H1 (cell line): ENCODE results near the gene OAT. TPM values are rescaled to one million over a fixed set of nuclear protein-coding genes. Genes with fewer than 3 reads are reported as not detected.

ENCODE experiments used
- CTCF ChIA-PET: fragments of 300-600 bp; sonication (Branson Sonifier 250); formaldehyde crosslinking; loops from one replicate; lab custom pipeline; 2021; ENCODE audit not compliant: partially characterized antibody; lab: Charles Lee
- POLR2A ChIA-PET: fragments of 300-600 bp; sonication (Branson Sonifier 250); formaldehyde crosslinking; loops from one replicate; lab custom pipeline; 2021; ENCODE audit warnings: inconsistent platforms; ENCODE audit not compliant: partially characterized antibody; lab: Charles Lee
- DNase-seq, 2 experiments: peaks; one replicate each; pipeline versions ENCODE4 v3.0.0 to v3.0.0-alpha.2; 2010 to 2022; ENCODE audit warnings: low spot score in 2 of 2, low read depth in 1 of 2, mixed read lengths in 1 of 2
- FAIRE-seq: peaks from 2 replicates; lab custom pipeline; 2011; peaks lifted over from hg19 to GRCh38; lab: Jason Lieb, UNC
- H2AFZ ChIP-seq: 2 replicates; pipeline ENCODE4 v1.8.1; 2012; ENCODE audit warnings: low read length, inconsistent platforms
- H2AK5ac ChIP-seq: 2 replicates; pipeline ENCODE4 v1.6.1; 2013; ENCODE audit warnings: low read depth, low read length
- H2BK120ac ChIP-seq: replicated peaks from 2 replicates; pipeline ENCODE3; 2013; ENCODE audit warnings: low read depth, low read length, inconsistent platforms
- H2BK12ac ChIP-seq: 2 replicates; pipeline ENCODE4 v1.6.1; 2013; ENCODE audit warnings: low read depth, low read length
- H2BK15ac ChIP-seq: 2 replicates; pipeline ENCODE4 v1.6.1; 2013; ENCODE audit warnings: low read length
- H2BK20ac ChIP-seq: 2 replicates; pipeline ENCODE4 v1.6.1; 2013; ENCODE audit warnings: low read length
- H2BK5ac ChIP-seq: 2 replicates; pipeline ENCODE4 v1.6.1; 2013; ENCODE audit warnings: low read depth, low read length
- H3K14ac ChIP-seq: 2 replicates; pipeline ENCODE4 v1.6.1; 2013; ENCODE audit warnings: inconsistent platforms; ENCODE audit not compliant: insufficient read length
- H3K18ac ChIP-seq: 2 replicates; pipeline ENCODE4 v1.6.1; 2013; ENCODE audit warnings: low read length; ENCODE audit errors: extremely low read depth
- H3K23ac ChIP-seq: 2 replicates; pipeline ENCODE4 v1.6.1; 2013; ENCODE audit warnings: inconsistent platforms; ENCODE audit not compliant: insufficient read length
- H3K23me2 ChIP-seq: 2 replicates; pipeline ENCODE4 v1.6.1; 2013; ENCODE audit warnings: low read depth, low read length
- H3K27ac ChIP-seq: 2 replicates; pipeline ENCODE4 v1.6.1; 2011; ENCODE audit warnings: low read depth, low read length, inconsistent platforms
- H3K27me3 ChIP-seq, 4 experiments: replicated peaks in 1 of 4; 1 replicate in 1 of 4; 2 replicates in 3 of 4; pipeline versions ENCODE4 v1.6.1 to v1.8.1; 2011 to 2013; ENCODE audit warnings: low read length in 3 of 4, mild to moderate bottlenecking in 3 of 4, inconsistent platforms in 2 of 4, mixed read lengths in 2 of 4, moderate library complexity in 1 of 4; ENCODE audit not compliant: control insufficient read depth in 3 of 4, insufficient read depth in 3 of 4; ENCODE audit errors: extremely low read depth in 1 of 4
- H3K36me3 ChIP-seq, 4 experiments: 2 replicates each; pipeline versions ENCODE4 v1.6.1 to v1.8.1; 2011 to 2013; ENCODE audit warnings: mild to moderate bottlenecking in 4 of 4, low read length in 3 of 4, moderate library complexity in 2 of 4, control low read depth in 1 of 4, inconsistent platforms in 1 of 4; ENCODE audit not compliant: insufficient read depth in 4 of 4, control insufficient read depth in 2 of 4
- H3K4ac ChIP-seq: replicated peaks from 2 replicates; pipeline ENCODE3; 2013; ENCODE audit warnings: low read length, low read depth, mixed read lengths, inconsistent platforms; ENCODE audit not compliant: insufficient read length
- H3K4me1 ChIP-seq, 4 experiments: replicated peaks in 1 of 4; 1 replicate in 1 of 4; 2 replicates in 3 of 4; pipeline versions ENCODE4 v1.6.1 to v1.8.1; 2011 to 2013; ENCODE audit warnings: low read length in 3 of 4, inconsistent platforms in 2 of 4, mixed read lengths in 1 of 4; ENCODE audit not compliant: insufficient read depth in 4 of 4, control insufficient read depth in 3 of 4
- H3K4me2 ChIP-seq, 2 experiments: 2 replicates each; pipeline versions ENCODE4 v1.6.1 to v1.8.1; 2011 to 2013; ENCODE audit warnings: low read depth in 2 of 2, low read length in 2 of 2, control low read depth in 1 of 2, inconsistent platforms in 1 of 2, mild to moderate bottlenecking in 1 of 2; ENCODE audit not compliant: insufficient read depth in 1 of 2
- H3K4me3 ChIP-seq, 4 experiments: fragments of 200-600, 300-600 bp in 1 of 4; sonication (generic), shearing (Covaris generic), sonication (Bioruptor Twin) in 1 of 4; 2 replicates each; pipeline versions ENCODE4 v1.5.1 to v1.8.1; 2011 to 2016; ENCODE audit warnings: low read length in 4 of 4, low read depth in 3 of 4, control low read depth in 2 of 4, inconsistent platforms in 2 of 4, mild to moderate bottlenecking in 2 of 4, mixed read lengths in 1 of 4, moderate library complexity in 1 of 4; ENCODE audit not compliant: insufficient read depth in 2 of 4; ENCODE audit errors: extremely low read depth in 1 of 4
- H3K56ac ChIP-seq: replicated peaks from 2 replicates; pipeline ENCODE3; 2013; ENCODE audit warnings: low read depth, mild to moderate bottlenecking, mixed read lengths, low read length, inconsistent platforms; ENCODE audit not compliant: insufficient read length
- H3K79me1 ChIP-seq: 2 replicates; pipeline ENCODE4 v1.6.1; 2013; ENCODE audit warnings: low read depth, low read length, control low read depth
- H3K79me2 ChIP-seq, 2 experiments: 2 replicates each; pipeline versions ENCODE4 v1.6.1 to v1.8.1; 2012 to 2013; ENCODE audit warnings: low read length in 2 of 2, mild to moderate bottlenecking in 2 of 2, inconsistent platforms in 1 of 2; ENCODE audit not compliant: insufficient read depth in 2 of 2, control insufficient read depth in 1 of 2
- H3K9ac ChIP-seq, 4 experiments: replicated peaks in 1 of 4; 1 replicate in 1 of 4; 2 replicates in 3 of 4; pipeline versions ENCODE4 v1.6.1 to v1.8.1; 2011 to 2013; ENCODE audit warnings: low read depth in 3 of 4, low read length in 3 of 4, control low read depth in 2 of 4, mild to moderate bottlenecking in 2 of 4, moderate library complexity in 2 of 4, inconsistent platforms in 1 of 4; ENCODE audit errors: extremely low read depth in 1 of 4
- H3K9me3 ChIP-seq, 2 experiments: 2 replicates each; pipeline versions ENCODE4 v1.6.1 to v1.8.1; 2012 to 2013; ENCODE audit warnings: mild to moderate bottlenecking in 2 of 2, moderate library complexity in 2 of 2, control low read depth in 1 of 2, inconsistent platforms in 1 of 2, low read depth in 1 of 2, low read length in 1 of 2, mixed read lengths in 1 of 2; ENCODE audit not compliant: insufficient read depth in 2 of 2
- H4K20me1 ChIP-seq, 2 experiments: replicated peaks in 1 of 2; 2 replicates each; pipeline versions ENCODE3 to v1.8.1; 2011 to 2013; ENCODE audit warnings: inconsistent platforms in 2 of 2, low read length in 2 of 2, mild to moderate bottlenecking in 1 of 2; ENCODE audit not compliant: insufficient read depth in 2 of 2, control insufficient read depth in 1 of 2
- H4K5ac ChIP-seq: 2 replicates; pipeline ENCODE4 v1.6.1; 2013; ENCODE audit warnings: low read length, low read depth, mixed read lengths, inconsistent platforms; ENCODE audit not compliant: insufficient read length
- H4K8ac ChIP-seq: 2 replicates; pipeline ENCODE4 v1.8.0; 2013; ENCODE audit warnings: mild to moderate bottlenecking, moderate library complexity, low read length, inconsistent platforms; ENCODE audit not compliant: insufficient read depth; ENCODE audit errors: extremely low read depth
- H4K91ac ChIP-seq: replicated peaks from 2 replicates; pipeline ENCODE3; 2013; ENCODE audit warnings: low read length, mixed read lengths, inconsistent platforms; ENCODE audit not compliant: insufficient read length
- ATF2 ChIP-seq: IDR thresholded peaks from 2 replicates; pipeline ENCODE4 v1.6.1; 2012; ENCODE audit warnings: low read length, inconsistent platforms
- CREB1 ChIP-seq: IDR thresholded peaks from 2 replicates; pipeline ENCODE4 v1.6.1; 2012; ENCODE audit warnings: inconsistent platforms
- EGR1 ChIP-seq: IDR thresholded peaks from 2 replicates; pipeline ENCODE4 v1.6.1; 2011; ENCODE audit warnings: low read depth, low read length, borderline replicate concordance
- FOSL1 ChIP-seq: IDR thresholded peaks from 2 replicates; pipeline ENCODE4 v1.6.1; 2011; ENCODE audit warnings: mild to moderate bottlenecking, low read depth, low read length, moderate library complexity; ENCODE audit not compliant: insufficient read depth
- KDM1A ChIP-seq: fragments of 200-600, 300-600 bp; sonication (generic); IDR thresholded peaks from 2 replicates; pipeline ENCODE4 v1.7.1; 2016; ENCODE audit warnings: mild to moderate bottlenecking, low read length, borderline replicate concordance
- MAFK ChIP-seq: IDR thresholded peaks from 2 replicates; pipeline ENCODE4 v1.6.1; 2012; ENCODE audit warnings: low read depth, mild to moderate bottlenecking, improper control_type of control experiment, low read length
- RBBP5 ChIP-seq: IDR thresholded peaks from 2 replicates; pipeline ENCODE4 v1.7.1; 2012; ENCODE audit warnings: low read depth, mild to moderate bottlenecking, inconsistent platforms, low read length, moderate library complexity, borderline replicate concordance
- SAP30 ChIP-seq: fragments of 300-600 bp; sonication (generic); IDR thresholded peaks from 2 replicates; pipeline ENCODE4 v1.7.1; 2012; ENCODE audit warnings: low read length, moderate library complexity, mild to moderate bottlenecking, inconsistent platforms; ENCODE audit not compliant: insufficient read depth, insufficient replicate concordance
- SUZ12 ChIP-seq: fragments of 200-600 bp; sonication (generic); IDR thresholded peaks from 2 replicates; pipeline ENCODE4 v1.6.1; 2012; ENCODE audit warnings: mild to moderate bottlenecking, inconsistent platforms, low read length, moderate library complexity, mixed read lengths
- TAF7 ChIP-seq: optimal IDR thresholded peaks from 2 replicates; pipeline ENCODE3; 2011; ENCODE audit warnings: low read depth, mild to moderate bottlenecking, inconsistent platforms, low read length, moderate library complexity, borderline replicate concordance
- WGBS, 2 experiments: shearing (Covaris generic) in 1 of 2; methylation state at CpG; one replicate each; pipeline versions ENCODE4 v1.1.6 to v1.1.7; 2013 to 2015; ENCODE audit warnings: low lambda C conversion rate in 2 of 2, mixed read lengths in 2 of 2, inconsistent platforms in 1 of 2, low coverage in 1 of 2, missing lambda C conversion rate in 1 of 2; ENCODE audit not compliant: insufficient replicate concordance in 2 of 2, insufficient coverage in 1 of 2, insufficient read length in 1 of 2; ENCODE audit errors: extremely low coverage in 1 of 2, missing lambda C conversion rate in 1 of 2; 5-methylcytosine and 5-hydroxymethylcytosine counted together
- polyA plus RNA-seq, 7 experiments: library from polyadenylated mRNA; depleted of rRNA in 3 of 7; stranded (reverse) in 5 of 7; unstranded in 2 of 7; fragments of >200 nt in 5 of 7; fragments of 200-250 nt in 2 of 7; gene quantifications; 1 replicate in 5 of 7; 2 replicates in 1 of 7; 4 replicates in 1 of 7; pipeline versions ENCODE4 v1.2.1 to v1.2.3, GENCODE V29; 2011 to 2013; ENCODE audit warnings: missing spikeins in 2 of 7, mixed read lengths in 2 of 7
- total RNA-seq: library from RNA; stranded (reverse); fragmentation: NEBNext Ultra II Directional; extraction: Animal tissue kit (Norgen Biotek cat#: 25700); gene quantifications from 2 replicates; pipeline ENCODE4 v1.2.1, GENCODE V29; 2021

Gene OAT
- total and polyA plus RNA-seq, 2 of the 8 experiments (the other 6 are each of a cell fraction or from before 2014, with no cell fraction given): 67.8 to 121 TPM

GRCh38 chr10:124428207-124428777 is 9.6 kb upstream of the OAT start:
- Histone ChIP-seq H2AK5ac (no peak overlapping the region), H3K36me3 (no peaks in the 10 kb centered on the region), H2BK120ac (no peak overlapping the region), H3K9me3 (no peaks in the 10 kb centered on the region), H3K18ac (no peak overlapping the region), H2BK5ac (no peak overlapping the region), H2BK15ac (no peak overlapping the region), H3K4me3 (no peak overlapping the region), H3K4ac (no peak overlapping the region), H3K79me2 (no peaks in the 10 kb centered on the region), H3K9ac (no peak overlapping the region), H3K27ac (no peak overlapping the region), H3K4me1 (no peaks in the 10 kb centered on the region), H2BK20ac (no peak overlapping the region), H2BK12ac (no peak overlapping the region), H3K23ac (no peak overlapping the region), H4K91ac (no peak overlapping the region), H3K4me2 (no peak overlapping the region), H3K56ac (no peak overlapping the region), H4K8ac (no peak overlapping the region), H3K14ac (no peak overlapping the region), H2AFZ (no peak overlapping the region), H3K79me1 (no peaks in the 10 kb centered on the region), H4K5ac (no peak overlapping the region), H3K27me3 (no peaks in the 10 kb centered on the region), H3K23me2 (no peaks in the 10 kb centered on the region), H4K20me1 (no peaks in the 10 kb centered on the region)
- TF ChIP-seq RBBP5: no peak
- no peak for TF ChIP-seq CREB1
- no peak for TF ChIP-seq MAFK
- TF ChIP-seq FOSL1: no peak
- no peak for TF ChIP-seq SUZ12
- TF ChIP-seq KDM1A: no peak
- TF ChIP-seq TAF7: no peak
- TF ChIP-seq SAP30: no peak
- TF ChIP-seq EGR1: no peak
- no peak for TF ChIP-seq ATF2
- ChIA-PET POLR2A (interaction anchor here (1.1 to 2.8 kb wide), 2 partner anchors 10 to 11 kb away, joined by 6 to 13 read pairs; partner anchors contain the start of gene OAT), CTCF (interaction anchor here (0.6 to 1.6 kb wide), 8 partner anchors 10 to 434 kb away, joined by 3 to 6 read pairs (median 3); partner anchors contain the start of gene OAT)
- no peak for FAIRE-seq
- 80% methylated on average over 3 of the region's 3 CpGs; no CpG with 5 or more reads in 1 of the 2 experiments for WGBS, 2 experiments
- DNase-seq: no peak
